22Rv1 (cell line): ENCODE measurements around the gene PRKAR1B.

Experiments
- CTCF ChIP-seq: fragments of 450-650 bp; IDR thresholded peaks from 2 replicates; pipeline ENCODE4 v1.5.1; 2017; ENCODE audit warnings: mild to moderate bottlenecking
- ZFX ChIP-seq: fragments of 450-650 bp; IDR thresholded peaks from 2 replicates; pipeline ENCODE4 v1.6.1; 2017; ENCODE audit warnings: antibody characterized with exemption, borderline replicate concordance

- TF ChIP-seq CTCF (no peak), ZFX (no peak)
Measured at GRCh38 chr7:608954-609353, 118.1 kb downstream of the PRKAR1B start.
